A673 (cell line): Measurements from ENCODE around the gene TRPM8.

Experiments used
- EZH2 ChIP-seq: fragments of 200-600 bp; sonication (generic); IDR thresholded peaks from 2 replicates; pipeline ENCODE4 v1.6.1; 2017; ENCODE audit warnings: borderline replicate concordance, low read depth, mild to moderate bottlenecking, mixed read lengths, antibody characterized with exemption, low read length; ENCODE audit not compliant: poor library complexity, severe bottlenecking
- TF ChIP-seq, protein P1 (sequence below): fragments of 300-800, 200-600 bp; sonication (generic); conservative IDR thresholded peaks from 2 replicates; pipeline ENCODE4 v1.5.1; 2017; ENCODE audit warnings: low read depth, mild to moderate bottlenecking, antibody characterized with exemption, low read length, moderate library complexity, mixed read lengths

DNA sequence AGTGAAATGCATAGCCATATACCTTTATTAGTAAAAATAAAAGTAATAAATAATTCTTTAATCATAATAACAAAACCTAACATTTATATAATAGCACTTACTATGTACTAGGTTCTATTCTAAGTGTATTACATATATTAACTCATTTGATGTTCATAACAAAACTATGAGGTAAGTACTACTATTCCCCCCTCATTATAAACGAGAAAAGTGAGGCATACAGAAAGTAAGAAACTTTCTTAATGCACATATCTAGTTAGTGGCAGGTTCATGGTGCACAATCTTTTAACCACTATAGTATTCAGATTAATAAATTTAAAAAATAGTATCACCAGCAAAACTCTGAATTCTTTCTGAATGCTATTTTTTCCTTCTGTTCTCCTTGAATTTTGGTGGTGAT, 27.5 kb downstream of the TRPM8 start:
- TF ChIP-seq, protein P1, sequence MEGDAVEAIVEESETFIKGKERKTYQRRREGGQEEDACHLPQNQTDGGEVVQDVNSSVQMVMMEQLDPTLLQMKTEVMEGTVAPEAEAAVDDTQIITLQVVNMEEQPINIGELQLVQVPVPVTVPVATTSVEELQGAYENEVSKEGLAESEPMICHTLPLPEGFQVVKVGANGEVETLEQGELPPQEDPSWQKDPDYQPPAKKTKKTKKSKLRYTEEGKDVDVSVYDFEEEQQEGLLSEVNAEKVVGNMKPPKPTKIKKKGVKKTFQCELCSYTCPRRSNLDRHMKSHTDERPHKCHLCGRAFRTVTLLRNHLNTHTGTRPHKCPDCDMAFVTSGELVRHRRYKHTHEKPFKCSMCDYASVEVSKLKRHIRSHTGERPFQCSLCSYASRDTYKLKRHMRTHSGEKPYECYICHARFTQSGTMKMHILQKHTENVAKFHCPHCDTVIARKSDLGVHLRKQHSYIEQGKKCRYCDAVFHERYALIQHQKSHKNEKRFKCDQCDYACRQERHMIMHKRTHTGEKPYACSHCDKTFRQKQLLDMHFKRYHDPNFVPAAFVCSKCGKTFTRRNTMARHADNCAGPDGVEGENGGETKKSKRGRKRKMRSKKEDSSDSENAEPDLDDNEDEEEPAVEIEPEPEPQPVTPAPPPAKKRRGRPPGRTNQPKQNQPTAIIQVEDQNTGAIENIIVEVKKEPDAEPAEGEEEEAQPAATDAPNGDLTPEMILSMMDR = no peak
- TF ChIP-seq EZH2 = no peak
